HT1080 (cell line): Measurements from ENCODE around the gene TRIM59. TPM values are rescaled to one million over a fixed set of nuclear protein-coding genes. Genes with fewer than 3 reads are reported as not detected.

Experiments
- DNase-seq: peaks from one replicate; pipeline ENCODE4 v3.0.0-alpha.2; 2015; ENCODE audit warnings: low read depth
- small RNA-seq: library from RNA; depleted of rRNA; stranded (forward); fragments of <200 nt; gene quantifications from one replicate; pipeline ENCODE3, GENCODE V24; 2014
- total RNA-seq: library from RNA; depleted of rRNA; stranded (reverse); fragments of >200 nt; shearing (Covaris generic); gene quantifications from 2 replicates; pipeline ENCODE4 v1.2.3, GENCODE V29; 2014; rRNA removed

The TRIM59 gene
- total RNA-seq, 1 experiment from 2014 or later, result 13.3 TPM

GRCh38 chr3:160403796-160404470 is 45.7 kb downstream of the TRIM59 start:
- DNase-seq, result no peak

GRCh38 chr3:160403028-160403545 is 46.5 kb downstream of the TRIM59 start:
- DNase-seq, result no peak

GRCh38 chr3:160402221-160403027 is 47.2 kb downstream of the TRIM59 start:
- DNase-seq, result no peak

GRCh38 chr3:160401291-160402095 is 48.1 kb downstream of the TRIM59 start:
- DNase-seq, result peak; percentile 74

- no peak for DNase-seq
Measured at GRCh38 chr3:160400702-160401150, 48.9 kb downstream of the TRIM59 start.

- DNase-seq, result peak; percentile 41
Measured at GRCh38 chr3:160400030-160400701, 49.4 kb downstream of the TRIM59 start.

- peak; percentile 96 for DNase-seq
Measured at GRCh38 chr3:160399125-160400029, 50.2 kb downstream of the TRIM59 start, which contains the start of the genes IFT80 and SMC4. TSS of gene IFT80 (minus strand) at chr3:160399225. CDS start at chr3:160384600, 14,625 bp downstream. TSS of gene SMC4 (plus strand) at chr3:160399650. CDS start at chr3:160400827, 1,177 bp downstream.

GRCh38 chr3:160398820-160399124 is 50.8 kb downstream of the TRIM59 start:
- DNase-seq, result no peak

- DNase-seq, result peak; percentile 64
Measured at GRCh38 chr3:160395297-160395696, 54.3 kb downstream of the TRIM59 start.

GRCh38 chr3:160394009-160394392 is 55.6 kb downstream of the TRIM59 start:
- DNase-seq, result no peak

- DNase-seq, result no peak
Measured at GRCh38 chr3:160393346-160394008, 56.1 kb downstream of the TRIM59 start.

- no peak for DNase-seq
Measured at GRCh38 chr3:160392798-160393197, 56.8 kb downstream of the TRIM59 start.

GRCh38 chr3:160390565-160391138 is 58.9 kb downstream of the TRIM59 start:
- DNase-seq, result no peak

Small RNAs within 50 kb of the gene (small RNA-seq; reads per million reads assigned to genes)
- gene MIR15B, result 13.7 reads per million, percentile 92 among the genes with 10 or more reads in this experiment
- gene MIR16-2, result 3.0 reads per million, percentile 85 among the genes with 10 or more reads in this experiment
- not detected for gene RNU7-136P

Other genes with a start within 250 kb of the TRIM59 start
- gene C3orf80, start 224.4 kb downstream of the TRIM59 start, total RNA-seq, result 1.8 and 1.9 TPM in 2 replicates
- gene IFT80, start 50.6 kb downstream of the TRIM59 start, total RNA-seq, result 13.5 and 18.3 TPM in 2 replicates
- 240 and 369 TPM in 2 replicates for gene SMC4, start 50.1 kb downstream of the TRIM59 start, total RNA-seq
- gene KPNA4, start 115.8 kb upstream of the TRIM59 start, total RNA-seq, result 36.9 and 49.6 TPM in 2 replicates
- 0.68 and 0.87 TPM in 2 replicates for gene ARL14, start 227.4 kb upstream of the TRIM59 start, total RNA-seq